Measurements from ENCODE around the gene EFHC2.

DNA sequence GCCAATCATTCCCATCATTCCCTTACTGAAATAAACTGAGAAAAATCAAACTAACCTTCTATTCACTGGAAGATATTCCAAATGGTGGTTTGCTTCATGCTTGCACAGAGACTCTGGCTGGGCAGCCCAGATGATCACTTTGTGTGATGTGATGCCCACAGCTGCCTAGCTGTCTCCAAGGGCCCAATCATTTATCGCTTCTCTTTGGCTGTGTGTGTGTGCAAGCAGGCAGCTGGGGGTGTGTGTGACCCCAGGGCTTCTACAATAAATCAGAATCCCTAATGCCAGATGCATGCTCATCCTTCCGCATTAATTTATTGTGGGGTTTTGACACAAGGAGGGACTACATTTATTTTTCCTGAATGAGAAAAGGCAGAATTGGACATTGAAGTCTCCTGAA, 230.1 kb downstream of the EFHC2 start:
- TF ChIP-seq, protein P1, sequence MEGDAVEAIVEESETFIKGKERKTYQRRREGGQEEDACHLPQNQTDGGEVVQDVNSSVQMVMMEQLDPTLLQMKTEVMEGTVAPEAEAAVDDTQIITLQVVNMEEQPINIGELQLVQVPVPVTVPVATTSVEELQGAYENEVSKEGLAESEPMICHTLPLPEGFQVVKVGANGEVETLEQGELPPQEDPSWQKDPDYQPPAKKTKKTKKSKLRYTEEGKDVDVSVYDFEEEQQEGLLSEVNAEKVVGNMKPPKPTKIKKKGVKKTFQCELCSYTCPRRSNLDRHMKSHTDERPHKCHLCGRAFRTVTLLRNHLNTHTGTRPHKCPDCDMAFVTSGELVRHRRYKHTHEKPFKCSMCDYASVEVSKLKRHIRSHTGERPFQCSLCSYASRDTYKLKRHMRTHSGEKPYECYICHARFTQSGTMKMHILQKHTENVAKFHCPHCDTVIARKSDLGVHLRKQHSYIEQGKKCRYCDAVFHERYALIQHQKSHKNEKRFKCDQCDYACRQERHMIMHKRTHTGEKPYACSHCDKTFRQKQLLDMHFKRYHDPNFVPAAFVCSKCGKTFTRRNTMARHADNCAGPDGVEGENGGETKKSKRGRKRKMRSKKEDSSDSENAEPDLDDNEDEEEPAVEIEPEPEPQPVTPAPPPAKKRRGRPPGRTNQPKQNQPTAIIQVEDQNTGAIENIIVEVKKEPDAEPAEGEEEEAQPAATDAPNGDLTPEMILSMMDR (IDR thresholded peaks at IDR 0.05), result no peak
- TF ChIP-seq POLR2AphosphoS5 (IDR thresholded peaks at IDR 0.05; ENCODE audit: low read depth, low read length), result no peak
- TF ChIP-seq, protein P2, sequence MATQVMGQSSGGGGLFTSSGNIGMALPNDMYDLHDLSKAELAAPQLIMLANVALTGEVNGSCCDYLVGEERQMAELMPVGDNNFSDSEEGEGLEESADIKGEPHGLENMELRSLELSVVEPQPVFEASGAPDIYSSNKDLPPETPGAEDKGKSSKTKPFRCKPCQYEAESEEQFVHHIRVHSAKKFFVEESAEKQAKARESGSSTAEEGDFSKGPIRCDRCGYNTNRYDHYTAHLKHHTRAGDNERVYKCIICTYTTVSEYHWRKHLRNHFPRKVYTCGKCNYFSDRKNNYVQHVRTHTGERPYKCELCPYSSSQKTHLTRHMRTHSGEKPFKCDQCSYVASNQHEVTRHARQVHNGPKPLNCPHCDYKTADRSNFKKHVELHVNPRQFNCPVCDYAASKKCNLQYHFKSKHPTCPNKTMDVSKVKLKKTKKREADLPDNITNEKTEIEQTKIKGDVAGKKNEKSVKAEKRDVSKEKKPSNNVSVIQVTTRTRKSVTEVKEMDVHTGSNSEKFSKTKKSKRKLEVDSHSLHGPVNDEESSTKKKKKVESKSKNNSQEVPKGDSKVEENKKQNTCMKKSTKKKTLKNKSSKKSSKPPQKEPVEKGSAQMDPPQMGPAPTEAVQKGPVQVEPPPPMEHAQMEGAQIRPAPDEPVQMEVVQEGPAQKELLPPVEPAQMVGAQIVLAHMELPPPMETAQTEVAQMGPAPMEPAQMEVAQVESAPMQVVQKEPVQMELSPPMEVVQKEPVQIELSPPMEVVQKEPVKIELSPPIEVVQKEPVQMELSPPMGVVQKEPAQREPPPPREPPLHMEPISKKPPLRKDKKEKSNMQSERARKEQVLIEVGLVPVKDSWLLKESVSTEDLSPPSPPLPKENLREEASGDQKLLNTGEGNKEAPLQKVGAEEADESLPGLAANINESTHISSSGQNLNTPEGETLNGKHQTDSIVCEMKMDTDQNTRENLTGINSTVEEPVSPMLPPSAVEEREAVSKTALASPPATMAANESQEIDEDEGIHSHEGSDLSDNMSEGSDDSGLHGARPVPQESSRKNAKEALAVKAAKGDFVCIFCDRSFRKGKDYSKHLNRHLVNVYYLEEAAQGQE (IDR thresholded peaks at IDR 0.05; ENCODE audit: insufficient read depth in 1 of 2, low read depth in 2 of 2, low read length in 1 of 2), result no peak
